Fibroblast of lung (primary cell): ENCODE data around the gene MINDY1. TPM values are rescaled to one million over a fixed set of nuclear protein-coding genes. Genes with fewer than 3 reads are reported as not detected.

ENCODE experiments used
- DNase-seq, 2 donors: peaks; one replicate each; pipeline versions ENCODE4 v3.0.0 to v3.0.0-alpha.2; 2010; ENCODE audit warnings: low read depth in 2 of 2
- H2AFZ ChIP-seq: 2 replicates; pipeline ENCODE4 v1.5.1; 2012; ENCODE audit warnings: low read length, control low read depth, inconsistent platforms
- H3K27ac ChIP-seq: 2 replicates; pipeline ENCODE4 v1.5.1; 2011; ENCODE audit warnings: low read length, control low read depth; ENCODE audit not compliant: insufficient read depth
- H3K27me3 ChIP-seq: 2 replicates; pipeline ENCODE4 v1.5.1; 2011; ENCODE audit warnings: mild to moderate bottlenecking, low read length; ENCODE audit not compliant: control insufficient read depth, insufficient read depth
- H3K36me3 ChIP-seq: 2 replicates; pipeline ENCODE4 v1.5.1; 2011; ENCODE audit warnings: low read length; ENCODE audit not compliant: control insufficient read depth, insufficient read depth
- H3K4me1 ChIP-seq: 2 replicates; pipeline ENCODE4 v1.5.1; 2011; ENCODE audit warnings: low read length; ENCODE audit not compliant: control insufficient read depth, insufficient read depth; ENCODE audit errors: extremely low read depth
- H3K4me2 ChIP-seq: 2 replicates; pipeline ENCODE4 v1.5.1; 2011; ENCODE audit warnings: low read length, control low read depth; ENCODE audit not compliant: insufficient read depth; ENCODE audit errors: extremely low read depth
- H3K4me3 ChIP-seq, 4 experiments: fragments of 200-600 bp in 1 of 4; sonication (generic) in 1 of 4; replicated peaks in 1 of 4; 2 replicates each; pipeline ENCODE4 v1.5.1; 2011 to 2016; ENCODE audit warnings: low read length in 4 of 4, low read depth in 3 of 4, mild to moderate bottlenecking in 3 of 4, control low read depth in 2 of 4, inconsistent platforms in 1 of 4, mixed read lengths in 1 of 4; ENCODE audit not compliant: insufficient read depth in 1 of 4; ENCODE audit errors: control extremely low read depth in 1 of 4
- H3K79me2 ChIP-seq: 2 replicates; pipeline ENCODE4 v1.5.1; 2012; ENCODE audit warnings: mild to moderate bottlenecking, low read length, inconsistent platforms; ENCODE audit not compliant: control insufficient read depth, insufficient read depth
- H3K9ac ChIP-seq: 2 replicates; pipeline ENCODE4 v1.5.1; 2011; ENCODE audit warnings: mild to moderate bottlenecking, low read length, control low read depth; ENCODE audit not compliant: insufficient read depth
- H3K9me3 ChIP-seq: 2 replicates; pipeline ENCODE4 v1.5.1; 2012; ENCODE audit warnings: low read depth, low read length; ENCODE audit not compliant: control insufficient read depth, insufficient read depth
- H4K20me1 ChIP-seq: 2 replicates; pipeline ENCODE4 v1.5.1; 2011; ENCODE audit warnings: low read length; ENCODE audit not compliant: control insufficient read depth, insufficient read depth; ENCODE audit errors: extremely low read depth
- EZH2 ChIP-seq: IDR thresholded peaks from 2 replicates; pipeline ENCODE4 v1.5.1; 2012; ENCODE audit warnings: low read length, control low read depth, mild to moderate bottlenecking; ENCODE audit errors: missing control alignments
- polyA plus RNA-seq, 2 donors: library from polyadenylated mRNA; depleted of rRNA in 1 of 2; stranded (reverse) in 1 of 2; unstranded in 1 of 2; fragments of >200 nt; gene quantifications; 2 replicates each; pipeline ENCODE4 v1.2.1, GENCODE V29; 2011 to 2012; ENCODE audit warnings: missing spikeins in 1 of 2
- total RNA-seq: library from RNA; depleted of rRNA; stranded (reverse); fragments of >200 nt; gene quantifications from 2 replicates; pipeline ENCODE4 v1.2.1, GENCODE V29; 2014
- TF ChIP-seq, protein P1 (sequence below), 2 donors: IDR thresholded peaks in 1 of 2; conservative IDR thresholded peaks in 1 of 2; 1 replicate in 1 of 2; 2 replicates in 1 of 2; pipeline ENCODE4 v1.5.1; 2011 to 2012; ENCODE audit warnings: low read length in 2 of 2, control low read depth in 1 of 2, inconsistent platforms in 1 of 2, low read depth in 1 of 2, mild to moderate bottlenecking in 1 of 2

MINDY1 gene
- total and polyA plus RNA-seq, 2 donors (not counting 1 experiment from before 2014, with no cell fraction given) = 11.7 to 17.3 TPM

DNA sequence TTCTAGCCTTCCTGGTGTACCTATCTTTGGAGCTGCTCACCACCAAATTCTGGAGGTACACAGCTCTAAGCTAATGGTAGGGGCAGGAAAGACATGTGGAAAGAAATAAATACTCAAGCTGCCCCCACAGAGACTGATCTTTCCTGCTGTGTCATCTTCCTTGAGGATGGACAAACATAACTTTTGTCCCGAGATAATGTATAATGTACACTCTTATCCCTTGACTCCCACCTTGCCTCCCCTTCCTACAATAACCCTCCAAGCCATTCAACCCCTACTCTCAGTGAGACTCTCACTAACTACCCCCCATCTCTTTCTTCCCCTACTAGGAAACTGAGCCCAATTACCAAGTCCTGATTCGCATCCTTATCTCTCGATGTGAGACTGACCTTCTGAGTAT, 12.5 kb downstream of the MINDY1 start:
- no peak overlapping the region for H3K4me3 ChIP-seq
- no peak overlapping the region for H2AFZ ChIP-seq
- H3K79me2 ChIP-seq = no peaks in the 10 kb centered on the region
- no peak for DNase-seq
- H3K27me3 ChIP-seq = no peaks in the 10 kb centered on the region
- H3K4me2 ChIP-seq = no peak overlapping the region
- no peak overlapping the region for H3K27ac ChIP-seq
- TF ChIP-seq, protein P1, sequence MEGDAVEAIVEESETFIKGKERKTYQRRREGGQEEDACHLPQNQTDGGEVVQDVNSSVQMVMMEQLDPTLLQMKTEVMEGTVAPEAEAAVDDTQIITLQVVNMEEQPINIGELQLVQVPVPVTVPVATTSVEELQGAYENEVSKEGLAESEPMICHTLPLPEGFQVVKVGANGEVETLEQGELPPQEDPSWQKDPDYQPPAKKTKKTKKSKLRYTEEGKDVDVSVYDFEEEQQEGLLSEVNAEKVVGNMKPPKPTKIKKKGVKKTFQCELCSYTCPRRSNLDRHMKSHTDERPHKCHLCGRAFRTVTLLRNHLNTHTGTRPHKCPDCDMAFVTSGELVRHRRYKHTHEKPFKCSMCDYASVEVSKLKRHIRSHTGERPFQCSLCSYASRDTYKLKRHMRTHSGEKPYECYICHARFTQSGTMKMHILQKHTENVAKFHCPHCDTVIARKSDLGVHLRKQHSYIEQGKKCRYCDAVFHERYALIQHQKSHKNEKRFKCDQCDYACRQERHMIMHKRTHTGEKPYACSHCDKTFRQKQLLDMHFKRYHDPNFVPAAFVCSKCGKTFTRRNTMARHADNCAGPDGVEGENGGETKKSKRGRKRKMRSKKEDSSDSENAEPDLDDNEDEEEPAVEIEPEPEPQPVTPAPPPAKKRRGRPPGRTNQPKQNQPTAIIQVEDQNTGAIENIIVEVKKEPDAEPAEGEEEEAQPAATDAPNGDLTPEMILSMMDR (conservative IDR thresholded peaks at IDR 0.05 in 1 of 2, IDR thresholded peaks at IDR 0.05 in 1 of 2; ENCODE audit: low read depth in 1 of 2, low read length in 2 of 2) = no peak
- no peak for TF ChIP-seq EZH2
- H3K9me3 ChIP-seq = no peaks in the 10 kb centered on the region
- H3K4me1 ChIP-seq = no peaks in the 10 kb centered on the region
- H3K9ac ChIP-seq = no peak overlapping the region
- H4K20me1 ChIP-seq = no peaks in the 10 kb centered on the region
- peaks cover 2% of the 10 kb centered on the region for H3K36me3 ChIP-seq

GRCh38 chr1:150992626-150993025, 14.1 kb downstream of the MINDY1 start:
- no peaks in the 10 kb centered on the region for H3K27me3 ChIP-seq
- H3K4me1 ChIP-seq = no peaks in the 10 kb centered on the region
- H4K20me1 ChIP-seq = no peaks in the 10 kb centered on the region
- no peak overlapping the region for H3K4me2 ChIP-seq
- no peak overlapping the region for H3K27ac ChIP-seq
- no peak overlapping the region for H2AFZ ChIP-seq
- H3K9ac ChIP-seq = no peak overlapping the region
- H3K4me3 ChIP-seq = no peak overlapping the region
- no peak for TF ChIP-seq EZH2
- TF ChIP-seq, protein P1 (conservative IDR thresholded peaks at IDR 0.05 in 1 of 2, IDR thresholded peaks at IDR 0.05 in 1 of 2; ENCODE audit: low read depth in 1 of 2, low read length in 2 of 2) = no peak
- H3K79me2 ChIP-seq = no peaks in the 10 kb centered on the region
- peaks cover 2% of the 10 kb centered on the region for H3K36me3 ChIP-seq
- DNase-seq = no peak
- no peaks in the 10 kb centered on the region for H3K9me3 ChIP-seq

- no peak for DNase-seq
- TF ChIP-seq, protein P1 (conservative IDR thresholded peaks at IDR 0.05 in 1 of 2, IDR thresholded peaks at IDR 0.05 in 1 of 2; ENCODE audit: low read depth in 1 of 2, low read length in 2 of 2) = no peak
- no peak for TF ChIP-seq EZH2
- H3K9ac ChIP-seq = no peak overlapping the region
- no peak overlapping the region for H3K27ac ChIP-seq
- no peaks in the 10 kb centered on the region for H3K79me2 ChIP-seq
- no peaks in the 10 kb centered on the region for H3K9me3 ChIP-seq
- H3K4me3 ChIP-seq = no peak overlapping the region
- H3K4me1 ChIP-seq = no peaks in the 10 kb centered on the region
- H3K27me3 ChIP-seq = no peaks in the 10 kb centered on the region
- no peak overlapping the region for H2AFZ ChIP-seq
- no peak overlapping the region for H3K4me2 ChIP-seq
- H3K36me3 ChIP-seq = no peaks in the 10 kb centered on the region
- H4K20me1 ChIP-seq = no peaks in the 10 kb centered on the region
These were observed 18.8 kb downstream of the MINDY1 start for GRCh38 chr1:150987924-150988323.
